ENCODE measurements around the gene HSD17B7. TPM values are rescaled to one million over a fixed set of nuclear protein-coding genes. Genes with fewer than 3 reads are reported as not detected.

Gene HSD17B7
- total and polyA plus RNA-seq, 8 donors, result 4.1 to 14.2 (median 6.8) TPM

DNA sequence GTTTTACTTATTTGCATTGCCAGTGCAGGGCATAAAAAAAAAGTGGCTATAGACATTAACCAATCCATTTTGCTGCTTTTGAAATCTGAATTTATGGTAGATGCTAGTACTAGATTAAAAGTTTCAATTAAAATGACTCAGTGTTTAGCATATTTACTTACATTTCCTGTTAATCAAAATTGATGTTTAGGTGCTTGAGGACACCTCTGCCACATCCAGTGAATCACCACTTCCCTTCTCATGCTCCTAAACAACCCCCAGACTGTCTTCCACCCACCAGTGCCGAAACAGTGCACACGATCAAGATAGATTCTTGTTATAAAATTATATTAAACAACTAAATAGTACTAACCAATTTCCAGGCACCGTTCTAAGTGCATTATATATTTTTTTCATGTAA is 32.7 kb downstream of the HSD17B7 start:
- no peaks in the 10 kb centered on the region for H3K9me3 ChIP-seq
- 86 to 94% methylated on average over 3 of the region's 3 CpGs for WGBS, 2 donors
- ATAC-seq, result no peak
- no peak overlapping the region for H3K27ac ChIP-seq
- no peaks in the 10 kb centered on the region for H3K36me3 ChIP-seq
- H3K4me1 ChIP-seq, result peaks cover 0 to 5% (median 0%) of the 10 kb centered on the region in 3 donors
- TF ChIP-seq, protein P1, sequence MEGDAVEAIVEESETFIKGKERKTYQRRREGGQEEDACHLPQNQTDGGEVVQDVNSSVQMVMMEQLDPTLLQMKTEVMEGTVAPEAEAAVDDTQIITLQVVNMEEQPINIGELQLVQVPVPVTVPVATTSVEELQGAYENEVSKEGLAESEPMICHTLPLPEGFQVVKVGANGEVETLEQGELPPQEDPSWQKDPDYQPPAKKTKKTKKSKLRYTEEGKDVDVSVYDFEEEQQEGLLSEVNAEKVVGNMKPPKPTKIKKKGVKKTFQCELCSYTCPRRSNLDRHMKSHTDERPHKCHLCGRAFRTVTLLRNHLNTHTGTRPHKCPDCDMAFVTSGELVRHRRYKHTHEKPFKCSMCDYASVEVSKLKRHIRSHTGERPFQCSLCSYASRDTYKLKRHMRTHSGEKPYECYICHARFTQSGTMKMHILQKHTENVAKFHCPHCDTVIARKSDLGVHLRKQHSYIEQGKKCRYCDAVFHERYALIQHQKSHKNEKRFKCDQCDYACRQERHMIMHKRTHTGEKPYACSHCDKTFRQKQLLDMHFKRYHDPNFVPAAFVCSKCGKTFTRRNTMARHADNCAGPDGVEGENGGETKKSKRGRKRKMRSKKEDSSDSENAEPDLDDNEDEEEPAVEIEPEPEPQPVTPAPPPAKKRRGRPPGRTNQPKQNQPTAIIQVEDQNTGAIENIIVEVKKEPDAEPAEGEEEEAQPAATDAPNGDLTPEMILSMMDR (IDR thresholded peaks at IDR 0.05), result no peak
- no peak for FAIRE-seq
- DNase-seq, result no peak
- intact Hi-C loops (cut with DNase I), result no loop called here
- peaks cover 0 to 14% (median 0%) of the 10 kb centered on the region in 4 donors for H3K27me3 ChIP-seq
- no peak overlapping the region for H3K4me3 ChIP-seq

GRCh38 chr1:162823771-162824525 is 33.4 kb downstream of the HSD17B7 start:
- H3K9me3 ChIP-seq, result no peaks in the 10 kb centered on the region
- DNase-seq (no peak), ATAC-seq (no peak), FAIRE-seq (no peak)
- WGBS, 2 donors, result 37 to 38% methylated on average over 2 of the region's 2 CpGs
- no peak overlapping the region for H3K27ac ChIP-seq
- no peak overlapping the region for H3K4me3 ChIP-seq
- TF ChIP-seq, protein P1 (IDR thresholded peaks at IDR 0.05), result no peak
- H3K27me3 ChIP-seq, result peaks cover 0 to 14% (median 0%) of the 10 kb centered on the region in 4 donors
- H3K36me3 ChIP-seq, result no peaks in the 10 kb centered on the region
- peaks cover 0 to 5% (median 0%) of the 10 kb centered on the region in 3 donors for H3K4me1 ChIP-seq
- intact Hi-C loops (cut with DNase I), result no loop called here

GRCh38 chr1:162829268-162829667 is 38.8 kb downstream of the HSD17B7 start:
- intact Hi-C loops (cut with DNase I), result no loop called here
- Histone ChIP-seq H3K27me3 (peaks cover 0 to under 1% (median 0%) of the 10 kb centered on the region in 4 donors), H3K9me3 (no peaks in the 10 kb centered on the region), H3K36me3 (no peaks in the 10 kb centered on the region), H3K27ac (no peak overlapping the region), H3K4me3 (no peak overlapping the region), H3K4me1 (no peaks in the 10 kb centered on the region)
- DNase-seq (no peak), ATAC-seq (no peak), FAIRE-seq (no peak)
- 82 to 91% methylated on average over 1 of the region's 1 CpG for WGBS, 2 donors
- TF ChIP-seq, protein P1 (IDR thresholded peaks at IDR 0.05), result no peak

- ATAC-seq (no peak), FAIRE-seq (no peak)
- TF ChIP-seq, protein P1 (IDR thresholded peaks at IDR 0.05), result no peak
These were observed 42.0 kb downstream of the HSD17B7 start for GRCh38 chr1:162832470-162832869.

More at GRCh38 chr1:162832470-162832869, 42.0 kb downstream of the HSD17B7 start:
- H3K36me3 ChIP-seq, result no peaks in the 10 kb centered on the region
- no peaks in the 10 kb centered on the region for H3K9me3 ChIP-seq
- no peaks in the 10 kb centered on the region for H3K27me3 ChIP-seq
- no peaks in the 10 kb centered on the region for H3K4me1 ChIP-seq
- H3K27ac ChIP-seq, result no peak overlapping the region
- no peak for DNase-seq
- WGBS, 2 donors, result 55 to 91% methylated on average over 3 of the region's 3 CpGs
- intact Hi-C loops (cut with DNase I), result no loop called here
- H3K4me3 ChIP-seq, result no peak overlapping the region
